Inflammatory macrophage treated with lipopolysaccharide for 4 hours (primary cell): ENCODE measurements around the gene DCTN2.

Experiments used
- DNase-seq: peaks from one replicate; pipeline ENCODE4 v3.0.0-alpha.2; 2020

Gene DCTN2

DNA sequence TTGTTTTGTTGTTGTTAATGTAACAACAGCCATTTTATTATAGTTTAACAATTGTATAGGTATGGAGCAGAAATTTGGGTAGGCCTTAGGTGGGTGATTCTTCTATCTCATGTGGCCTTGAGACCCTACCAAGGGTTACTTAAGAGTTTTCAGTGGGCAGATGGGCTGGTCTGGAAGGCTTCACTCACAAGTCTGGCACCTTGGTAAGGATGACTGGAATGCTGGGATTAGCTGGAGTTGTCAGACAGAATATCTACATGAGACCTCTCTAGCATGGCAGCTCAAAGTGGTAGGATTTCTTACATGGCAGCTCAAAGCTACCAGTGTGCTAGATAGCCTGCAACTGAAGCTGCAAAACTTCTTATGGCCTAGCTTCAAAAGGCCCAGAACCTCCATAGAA is 61.3 kb downstream of the DCTN2 start:
- DNase-seq, result no peak

- no peak for DNase-seq
Measured at GRCh38 chr12:57483466-57483865, 63.5 kb downstream of the DCTN2 start.

DNA sequence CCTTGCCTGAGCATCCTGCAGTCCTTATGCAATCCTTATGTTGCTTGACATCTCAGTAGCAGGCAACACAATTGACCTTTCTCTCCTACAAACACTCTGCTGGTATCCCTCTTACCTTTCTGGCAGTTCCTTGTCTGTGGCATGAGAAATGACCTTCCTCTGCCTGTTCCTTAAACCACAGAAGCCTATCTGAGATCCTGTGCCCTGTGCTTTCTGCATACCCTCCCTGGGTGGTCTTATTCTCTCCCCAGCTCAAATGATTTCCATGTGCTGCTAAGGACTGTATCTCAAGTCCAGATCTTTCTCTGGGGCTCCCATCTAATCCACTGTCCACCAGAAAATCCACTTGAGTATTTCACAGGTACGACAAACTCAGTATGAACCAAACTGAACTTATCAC is 65.3 kb downstream of the DCTN2 start:
- no peak for DNase-seq
